ENCODE data around the gene ABHD10. TPM values are rescaled to one million over a fixed set of nuclear protein-coding genes. Genes with fewer than 3 reads are reported as not detected.
A peak's percentile ranks its signal among the peaks of the same experiment; 100 is the strongest.

The ABHD10 gene
- total and polyA plus RNA-seq, 4 donors: 8.6 to 21.6 (median 12.9) TPM

GRCh38 chr3:111956449-111956848 lies 22.4 kb upstream of the ABHD10 start:
- H3K36me3 ChIP-seq (ENCODE audit: control insufficient read depth in 1 of 2, insufficient read depth in 2 of 2, low read length in 1 of 2): peaks cover 1 to 7% of the 10 kb centered on the region in 2 donors
- H3K27ac ChIP-seq (ENCODE audit: low read depth in 1 of 2, low read length in 2 of 2): no peak overlapping the region
- no peaks in the 10 kb centered on the region for H3K4me1 ChIP-seq (ENCODE audit: control insufficient read depth in 1 of 2, insufficient read depth in 2 of 2, low read length in 2 of 2)
- no peak overlapping the region for H3K4me3 ChIP-seq (ENCODE audit: low read length in 2 of 2)
- H3K9me3 ChIP-seq (ENCODE audit: control insufficient read depth, low read length): no peaks in the 10 kb centered on the region
- 89 to 93% methylated on average over 3 of the region's 3 CpGs for WGBS, 2 donors
- DNase-seq: no peak
- no peak for ATAC-seq (ENCODE audit: low FRiP score)
- intact Hi-C loops (cut with DNase I): no loop called here
- no peaks in the 10 kb centered on the region for H3K27me3 ChIP-seq (ENCODE audit: control insufficient read depth in 1 of 2, insufficient read depth in 2 of 2, low read length in 1 of 2)

- Histone ChIP-seq H3K27ac (ENCODE audit: low read depth in 1 of 2, low read length in 2 of 2) (no peak overlapping the region), H3K36me3 (ENCODE audit: control insufficient read depth in 1 of 2, insufficient read depth in 2 of 2, low read length in 1 of 2) (peaks cover 1 to 7% of the 10 kb centered on the region in 2 donors), H3K4me3 (ENCODE audit: low read length in 2 of 2) (no peak overlapping the region), H3K27me3 (ENCODE audit: control insufficient read depth in 1 of 2, insufficient read depth in 2 of 2, low read length in 1 of 2) (no peaks in the 10 kb centered on the region), H3K4me1 (ENCODE audit: control insufficient read depth in 1 of 2, insufficient read depth in 2 of 2, low read length in 2 of 2) (no peaks in the 10 kb centered on the region), H3K9me3 (ENCODE audit: control insufficient read depth, low read length) (no peaks in the 10 kb centered on the region)
- WGBS, 2 donors: 68 to 82% methylated on average over 4 of the region's 4 CpGs
- ATAC-seq (ENCODE audit: low FRiP score): no peak
- no peak for DNase-seq
- intact Hi-C loops (cut with DNase I): no loop called here
Observed at GRCh38 chr3:111956995-111957734, 21.7 kb upstream of the ABHD10 start.

- no peaks in the 10 kb centered on the region for H3K27me3 ChIP-seq (ENCODE audit: control insufficient read depth in 1 of 2, insufficient read depth in 2 of 2, low read length in 1 of 2)
- ATAC-seq (ENCODE audit: low FRiP score) (no peak), DNase-seq (no peak)
- H3K9me3 ChIP-seq (ENCODE audit: control insufficient read depth, low read length): no peaks in the 10 kb centered on the region
- H3K4me3 ChIP-seq (ENCODE audit: low read length in 2 of 2): no peak overlapping the region
- peaks cover 0 to 1% of the 10 kb centered on the region in 2 donors for H3K36me3 ChIP-seq (ENCODE audit: control insufficient read depth in 1 of 2, insufficient read depth in 2 of 2, low read length in 1 of 2)
- no peaks in the 10 kb centered on the region for H3K4me1 ChIP-seq (ENCODE audit: control insufficient read depth in 1 of 2, insufficient read depth in 2 of 2, low read length in 2 of 2)
- intact Hi-C loops (cut with DNase I): no loop called here
- 56 to 80% methylated on average over 3 of the region's 3 CpGs for WGBS, 2 donors
- H3K27ac ChIP-seq (ENCODE audit: low read depth in 1 of 2, low read length in 2 of 2): no peak overlapping the region
Observed at GRCh38 chr3:111961461-111962164, 17.2 kb upstream of the ABHD10 start.

- Histone ChIP-seq H3K36me3 (ENCODE audit: control insufficient read depth in 1 of 2, insufficient read depth in 2 of 2, low read length in 1 of 2) (peaks cover 1 to 3% of the 10 kb centered on the region in 2 donors), H3K27ac (ENCODE audit: low read depth in 1 of 2, low read length in 2 of 2) (no peak overlapping the region), H3K9me3 (ENCODE audit: control insufficient read depth, low read length) (no peaks in the 10 kb centered on the region), H3K4me3 (ENCODE audit: low read length in 2 of 2) (no peak overlapping the region), H3K4me1 (ENCODE audit: control insufficient read depth in 1 of 2, insufficient read depth in 2 of 2, low read length in 2 of 2) (no peaks in the 10 kb centered on the region), H3K27me3 (ENCODE audit: control insufficient read depth in 1 of 2, insufficient read depth in 2 of 2, low read length in 1 of 2) (no peaks in the 10 kb centered on the region)
- 55 to 56% methylated on average over 1 of the region's 1 CpG for WGBS, 2 donors
- DNase-seq (no peak), ATAC-seq (ENCODE audit: low FRiP score) (no peak)
- intact Hi-C loops (cut with DNase I): loop anchor here in 1 of 2 donors (1.0 kb wide), 1 partner anchor 242 kb away; no protein-coding TSS in a partner anchor
Observed at GRCh38 chr3:111963424-111963823, 15.4 kb upstream of the ABHD10 start.

- Histone ChIP-seq H3K27me3 (ENCODE audit: control insufficient read depth in 1 of 2, insufficient read depth in 2 of 2, low read length in 1 of 2) (no peaks in the 10 kb centered on the region), H3K36me3 (ENCODE audit: control insufficient read depth in 1 of 2, insufficient read depth in 2 of 2, low read length in 1 of 2) (peaks cover 2 to 3% of the 10 kb centered on the region in 2 donors), H3K4me3 (ENCODE audit: low read length in 2 of 2) (no peak overlapping the region), H3K9me3 (ENCODE audit: control insufficient read depth, low read length) (no peaks in the 10 kb centered on the region), H3K27ac (ENCODE audit: low read depth in 1 of 2, low read length in 2 of 2) (no peak overlapping the region), H3K4me1 (ENCODE audit: control insufficient read depth in 1 of 2, insufficient read depth in 2 of 2, low read length in 2 of 2) (peaks cover 0 to 2% of the 10 kb centered on the region in 2 donors)
- WGBS, 2 donors: 85 to 90% methylated on average over 2 of the region's 2 CpGs
- DNase-seq (no peak), ATAC-seq (ENCODE audit: low FRiP score) (no peak)
- intact Hi-C loops (cut with DNase I): loop anchor here (5.0 kb wide), 2 partner anchors 103 to 248 kb away; no protein-coding TSS in a partner anchor
Observed at GRCh38 chr3:111965484-111965883, 13.3 kb upstream of the ABHD10 start.

- DNase-seq (no peak), ATAC-seq (ENCODE audit: low FRiP score) (no peak)
- no peaks in the 10 kb centered on the region for H3K27me3 ChIP-seq (ENCODE audit: control insufficient read depth in 1 of 2, insufficient read depth in 2 of 2, low read length in 1 of 2)
- 19 to 28% methylated on average over 3 of the region's 3 CpGs for WGBS, 2 donors
- H3K9me3 ChIP-seq (ENCODE audit: control insufficient read depth, low read length): no peaks in the 10 kb centered on the region
- H3K36me3 ChIP-seq (ENCODE audit: control insufficient read depth in 1 of 2, insufficient read depth in 2 of 2, low read length in 1 of 2): peaks cover 2 to 3% of the 10 kb centered on the region in 2 donors
- H3K27ac ChIP-seq (ENCODE audit: low read depth in 1 of 2, low read length in 2 of 2): no peak overlapping the region
- no peak overlapping the region for H3K4me3 ChIP-seq (ENCODE audit: low read length in 2 of 2)
- intact Hi-C loops (cut with DNase I): loop anchor here (2.0 to 5.0 kb wide), 3 partner anchors 105 to 250 kb away; no protein-coding TSS in a partner anchor
- peaks cover 0 to 2% of the 10 kb centered on the region in 2 donors for H3K4me1 ChIP-seq (ENCODE audit: control insufficient read depth in 1 of 2, insufficient read depth in 2 of 2, low read length in 2 of 2)
Observed at GRCh38 chr3:111967068-111967467, 11.8 kb upstream of the ABHD10 start.

GRCh38 chr3:111967651-111968274 lies 11.1 kb upstream of the ABHD10 start:
- Histone ChIP-seq H3K36me3 (ENCODE audit: control insufficient read depth in 1 of 2, insufficient read depth in 2 of 2, low read length in 1 of 2) (peaks cover 2 to 3% of the 10 kb centered on the region in 2 donors), H3K4me3 (ENCODE audit: low read length in 2 of 2) (no peak overlapping the region), H3K27me3 (ENCODE audit: control insufficient read depth in 1 of 2, insufficient read depth in 2 of 2, low read length in 1 of 2) (no peaks in the 10 kb centered on the region), H3K27ac (ENCODE audit: low read depth in 1 of 2, low read length in 2 of 2) (no peak overlapping the region), H3K9me3 (ENCODE audit: control insufficient read depth, low read length) (no peaks in the 10 kb centered on the region), H3K4me1 (ENCODE audit: control insufficient read depth in 1 of 2, insufficient read depth in 2 of 2, low read length in 2 of 2) (peaks cover 0 to 2% of the 10 kb centered on the region in 2 donors)
- DNase-seq: peak; percentile 88 to 90
- WGBS, 2 donors: 2% methylated on average over 8 of the region's 8 CpGs
- intact Hi-C loops (cut with DNase I): loop anchor here (2.0 to 5.0 kb wide), 3 partner anchors 105 to 251 kb away; no protein-coding TSS in a partner anchor
- peak; percentile 93 for ATAC-seq (ENCODE audit: low FRiP score)

GRCh38 chr3:111968319-111969054 lies 10.3 kb upstream of the ABHD10 start:
- Histone ChIP-seq H3K27me3 (ENCODE audit: control insufficient read depth in 1 of 2, insufficient read depth in 2 of 2, low read length in 1 of 2) (no peaks in the 10 kb centered on the region), H3K9me3 (ENCODE audit: control insufficient read depth, low read length) (no peaks in the 10 kb centered on the region), H3K27ac (ENCODE audit: low read depth in 1 of 2, low read length in 2 of 2) (peak overlapping the region in 1 of 2 donors; percentile 14), H3K4me1 (ENCODE audit: control insufficient read depth in 1 of 2, insufficient read depth in 2 of 2, low read length in 2 of 2) (peaks cover 0 to 2% of the 10 kb centered on the region in 2 donors), H3K36me3 (ENCODE audit: control insufficient read depth in 1 of 2, insufficient read depth in 2 of 2, low read length in 1 of 2) (peaks cover 2 to 3% of the 10 kb centered on the region in 2 donors), H3K4me3 (ENCODE audit: low read length in 2 of 2) (no peak overlapping the region)
- DNase-seq: no peak
- no peak for ATAC-seq (ENCODE audit: low FRiP score)
- intact Hi-C loops (cut with DNase I): loop anchor here (5.0 kb wide), 2 partner anchors 106 to 251 kb away; no protein-coding TSS in a partner anchor
- WGBS, 2 donors: 6 to 8% methylated on average over 5 of the region's 5 CpGs
